ENCODE measurements around the gene MANEAL.

MANEAL gene

GRCh38 chr1:37828410-37829074 is 34.9 kb downstream of the MANEAL start:
- DNase-seq, result no peak

- DNase-seq, result no peak
Measured at GRCh38 chr1:37831109-37831508, 37.5 kb downstream of the MANEAL start.

- DNase-seq, result no peak
Measured at GRCh38 chr1:37831809-37832208, 38.2 kb downstream of the MANEAL start.

GRCh38 chr1:37836788-37837187 is 43.1 kb downstream of the MANEAL start:
- no peak for DNase-seq

- DNase-seq, result no peak
Measured at GRCh38 chr1:37839676-37840075, 46.0 kb downstream of the MANEAL start.

GRCh38 chr1:37840711-37841110 is 47.1 kb downstream of the MANEAL start:
- DNase-seq, result no peak

- no peak for DNase-seq
Measured at GRCh38 chr1:37841652-37842051, 48.0 kb downstream of the MANEAL start.

- no peak for DNase-seq
Measured at GRCh38 chr1:37844536-37844935, 50.9 kb downstream of the MANEAL start.

GRCh38 chr1:37845049-37845646 is 51.5 kb downstream of the MANEAL start:
- DNase-seq, result no peak

GRCh38 chr1:37845786-37846185 is 52.1 kb downstream of the MANEAL start:
- DNase-seq, result no peak

GRCh38 chr1:37846647-37847339 is 53.1 kb downstream of the MANEAL start:
- DNase-seq, result no peak

GRCh38 chr1:37849480-37849879 is 55.8 kb downstream of the MANEAL start:
- no peak for DNase-seq

- DNase-seq, result no peak
Measured at GRCh38 chr1:37850352-37850955, 56.8 kb downstream of the MANEAL start.

Measured in activated gamma-delta T cell treated with Interleukin-2 at 50 U/mL for 16 hours (primary cell).